Activated B cell treated with CpG ODN at 0.5 μM for 24 hours (primary cell): Measurements from ENCODE around the gene CNTNAP2. TPM values are rescaled to one million over a fixed set of nuclear protein-coding genes. Genes with fewer than 3 reads are reported as not detected.

Experiments
- ATAC-seq: fragments of 200-7000 bp; cut with Tn5 transposase; one replicate; pipeline ENCODE4 v1.10.0; 2021; ENCODE audit warnings: low read depth, mild to moderate bottlenecking, moderate library complexity
- CTCF ChIA-PET: fragments of 350-600 bp; sonication (Branson Sonifier 250); formaldehyde crosslinking; loops from one replicate; lab custom pipeline; 2021; ENCODE audit warnings: antibody characterized with exemption; lab: Charles Lee
- POLR2A ChIA-PET: fragments of 350-600 bp; sonication (Branson Sonifier 250); formaldehyde crosslinking; loops from one replicate; lab custom pipeline; 2021; ENCODE audit warnings: antibody characterized with exemption; lab: Charles Lee
- DNase-seq: peaks from one replicate; pipeline ENCODE4 v3.0.0; 2022
- H3K27ac Mint-ChIP-seq: one replicate; pipeline ENCODE4 v1.8.0; 2020; ENCODE audit warnings: mixed read lengths
- H3K27me3 Mint-ChIP-seq: one replicate; pipeline ENCODE4 v1.8.0; 2021; ENCODE audit warnings: mixed read lengths
- H3K36me3 Mint-ChIP-seq: one replicate; pipeline ENCODE4 v1.8.0; 2021; ENCODE audit warnings: low read depth, mixed read lengths
- H3K4me1 Mint-ChIP-seq: one replicate; pipeline ENCODE4 v1.8.0; 2021; ENCODE audit warnings: mixed read lengths
- H3K4me3 Mint-ChIP-seq: one replicate; pipeline ENCODE4 v1.8.0; 2020; ENCODE audit warnings: mild to moderate bottlenecking, mixed read lengths
- H3K9me3 Mint-ChIP-seq: one replicate; pipeline ENCODE4 v1.8.0; 2020; ENCODE audit warnings: mixed read lengths
- intact Hi-C: fragments of 100-400 bp; cut with micrococcal nuclease; formaldehyde crosslinking; loops from one replicate; pipeline ENCODE4 v1.15.1; 2024
- total RNA-seq: library from RNA; stranded (reverse); gene quantifications from 2 replicates; pipeline ENCODE4 v1.2.3, GENCODE V29; 2022
- TF ChIP-seq, protein P1 (sequence below): fragments of 200-600 bp; IDR thresholded peaks from one replicate; pipeline ENCODE4 v1.8.0; 2022; ENCODE audit warnings: antibody characterized with exemption, mild to moderate bottlenecking

Gene CNTNAP2
- total RNA-seq, 1 donor from 2014 or later = 0.84 TPM

DNA sequence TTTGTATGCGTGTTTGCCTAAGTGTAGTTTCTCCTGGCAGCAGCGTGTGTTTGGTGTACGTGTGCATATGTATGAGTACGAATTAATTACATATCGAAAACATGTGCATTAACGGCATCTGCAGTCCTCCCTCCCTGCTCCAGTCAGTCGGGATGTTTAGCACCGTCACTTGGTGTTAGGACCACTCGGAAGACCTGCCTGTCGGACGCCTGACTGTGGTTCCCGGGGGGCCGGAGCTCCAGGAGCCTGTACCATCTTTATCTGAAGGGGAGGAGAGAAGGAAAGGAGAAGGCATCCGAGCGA is 1.1 kb upstream of the CNTNAP2 start:
- CTCF ChIA-PET = no interaction called here
- Mint-ChIP-seq H3K4me3 (peak overlapping the region; percentile 55), H3K4me1 (peaks cover 11% of the 10 kb centered on the region), H3K27me3 (peaks cover 26% of the 10 kb centered on the region), H3K36me3 (no peaks in the 10 kb centered on the region), H3K27ac (no peak overlapping the region), H3K9me3 (no peaks in the 10 kb centered on the region)
- intact Hi-C loops = no loop called here
- no peak for DNase-seq
- TF ChIP-seq, protein P1, sequence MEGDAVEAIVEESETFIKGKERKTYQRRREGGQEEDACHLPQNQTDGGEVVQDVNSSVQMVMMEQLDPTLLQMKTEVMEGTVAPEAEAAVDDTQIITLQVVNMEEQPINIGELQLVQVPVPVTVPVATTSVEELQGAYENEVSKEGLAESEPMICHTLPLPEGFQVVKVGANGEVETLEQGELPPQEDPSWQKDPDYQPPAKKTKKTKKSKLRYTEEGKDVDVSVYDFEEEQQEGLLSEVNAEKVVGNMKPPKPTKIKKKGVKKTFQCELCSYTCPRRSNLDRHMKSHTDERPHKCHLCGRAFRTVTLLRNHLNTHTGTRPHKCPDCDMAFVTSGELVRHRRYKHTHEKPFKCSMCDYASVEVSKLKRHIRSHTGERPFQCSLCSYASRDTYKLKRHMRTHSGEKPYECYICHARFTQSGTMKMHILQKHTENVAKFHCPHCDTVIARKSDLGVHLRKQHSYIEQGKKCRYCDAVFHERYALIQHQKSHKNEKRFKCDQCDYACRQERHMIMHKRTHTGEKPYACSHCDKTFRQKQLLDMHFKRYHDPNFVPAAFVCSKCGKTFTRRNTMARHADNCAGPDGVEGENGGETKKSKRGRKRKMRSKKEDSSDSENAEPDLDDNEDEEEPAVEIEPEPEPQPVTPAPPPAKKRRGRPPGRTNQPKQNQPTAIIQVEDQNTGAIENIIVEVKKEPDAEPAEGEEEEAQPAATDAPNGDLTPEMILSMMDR = no peak
- no peak for ATAC-seq
- POLR2A ChIA-PET = no interaction called here

DNA sequence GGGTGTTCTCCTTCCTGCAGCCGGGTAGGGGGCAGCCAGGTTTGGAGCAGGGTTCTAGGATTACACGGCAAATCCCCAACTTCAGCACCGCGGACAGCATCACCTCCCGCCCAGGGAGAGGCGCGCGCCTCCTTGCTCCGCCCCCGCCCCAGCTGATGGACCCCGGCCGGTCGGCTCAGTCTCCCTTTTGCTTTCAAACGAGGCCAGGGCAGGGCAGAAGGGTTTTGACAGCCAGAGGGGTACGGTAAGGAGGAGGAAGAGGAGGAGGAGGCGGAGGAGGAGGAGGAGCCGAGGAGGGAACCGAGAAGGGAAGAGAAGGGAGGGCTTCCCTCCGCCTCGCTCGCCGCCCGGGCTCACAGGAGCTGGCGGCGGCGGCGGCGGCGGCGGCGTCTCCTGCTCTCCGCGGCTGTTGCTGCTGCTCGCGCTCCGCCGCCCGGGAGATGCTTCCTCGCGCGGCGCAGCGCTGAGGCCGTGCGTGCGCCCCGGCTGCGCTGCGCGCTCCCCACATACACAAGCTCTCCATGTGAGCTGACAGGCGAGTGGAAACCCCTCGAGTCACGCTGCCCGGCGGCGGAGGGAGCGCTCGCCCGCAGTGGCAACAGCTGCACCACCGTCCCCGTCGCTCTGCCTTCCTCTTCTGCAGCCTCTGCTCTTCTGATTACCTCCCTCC is 615 bp upstream of the CNTNAP2 start:
- TF ChIP-seq, protein P1 = no peak
- Mint-ChIP-seq H3K27ac (no peak overlapping the region), H3K9me3 (no peaks in the 10 kb centered on the region), H3K4me3 (peak overlapping the region; percentile 55), H3K4me1 (peaks cover 11% of the 10 kb centered on the region), H3K27me3 (peaks cover 26% of the 10 kb centered on the region), H3K36me3 (no peaks in the 10 kb centered on the region)
- DNase-seq (no peak), ATAC-seq (no peak)
- POLR2A ChIA-PET = no interaction called here
- intact Hi-C loops = no loop called here
- CTCF ChIA-PET = no interaction called here

DNA sequence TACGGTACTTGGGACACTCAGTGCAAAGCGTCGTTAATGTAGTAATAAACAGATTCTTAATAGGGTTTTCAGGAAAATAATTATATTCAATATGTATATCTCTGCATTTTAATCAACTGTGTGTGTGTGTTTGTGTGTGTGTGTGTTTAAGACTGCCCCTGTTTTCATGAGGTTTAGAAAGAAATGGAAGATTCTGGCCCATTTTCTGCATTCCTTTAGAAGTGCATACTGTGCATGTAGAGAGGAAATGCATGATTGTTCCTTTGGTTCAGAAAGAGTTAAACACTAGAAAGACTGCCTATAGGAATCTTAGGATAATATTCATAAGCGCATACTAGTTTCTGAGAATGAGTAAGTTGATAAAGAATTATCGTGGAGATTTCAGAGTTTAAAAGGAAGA is 975 bp downstream of the CNTNAP2 start:
- intact Hi-C loops = no loop called here
- Mint-ChIP-seq H3K9me3 (no peaks in the 10 kb centered on the region), H3K4me3 (no peak overlapping the region), H3K36me3 (no peaks in the 10 kb centered on the region), H3K4me1 (peaks cover 11% of the 10 kb centered on the region), H3K27me3 (peaks cover 26% of the 10 kb centered on the region), H3K27ac (no peak overlapping the region)
- CTCF ChIA-PET = no interaction called here
- POLR2A ChIA-PET = no interaction called here
- DNase-seq = no peak
- ATAC-seq = no peak
- TF ChIP-seq, protein P1 = no peak

DNA sequence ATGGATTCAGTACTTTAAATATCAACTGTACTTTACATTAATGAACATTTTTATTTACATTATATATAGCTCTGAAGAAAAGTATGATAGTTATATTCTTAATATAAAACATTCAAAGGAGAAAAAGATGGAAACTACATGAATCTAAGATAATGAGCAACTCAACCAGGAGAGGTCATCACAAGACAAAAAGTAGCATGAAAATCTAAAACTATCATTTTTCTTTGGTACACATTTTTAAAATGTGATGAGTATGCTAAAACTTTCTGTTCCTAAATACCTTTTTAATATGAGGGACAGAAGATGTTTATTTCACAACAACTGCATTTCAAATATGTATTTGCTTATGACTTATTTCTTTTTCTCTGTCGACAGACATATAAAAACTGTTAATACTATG is 2.4 kb downstream of the CNTNAP2 start:
- DNase-seq (no peak), ATAC-seq (no peak)
- Mint-ChIP-seq H3K4me3 (no peak overlapping the region), H3K4me1 (peaks cover 11% of the 10 kb centered on the region), H3K9me3 (no peaks in the 10 kb centered on the region), H3K36me3 (no peaks in the 10 kb centered on the region), H3K27ac (no peak overlapping the region), H3K27me3 (peaks cover 26% of the 10 kb centered on the region)
- TF ChIP-seq, protein P1 = no peak
- ChIA-PET CTCF (no interaction called here), POLR2A (no interaction called here)
- intact Hi-C loops = no loop called here

DNA sequence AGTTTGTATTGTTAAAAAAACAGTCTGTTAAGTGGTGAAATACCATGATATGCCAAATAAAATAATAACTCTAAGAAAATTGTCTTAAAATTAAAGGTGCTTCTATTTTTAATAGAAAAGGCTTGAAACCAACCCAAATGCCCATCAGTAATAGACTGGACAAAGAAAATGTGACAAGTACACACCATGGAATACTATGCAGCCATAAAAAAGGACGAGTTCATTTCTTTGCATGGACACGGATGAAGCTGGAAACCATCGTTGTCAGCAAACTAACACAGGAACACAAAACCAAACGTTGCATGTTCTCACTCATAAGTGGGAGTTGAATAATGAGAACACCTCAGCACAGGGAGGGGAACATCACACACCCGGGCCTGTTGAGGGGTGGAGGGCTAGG is 7.1 kb downstream of the CNTNAP2 start:
- TF ChIP-seq, protein P1 = no peak
- Mint-ChIP-seq H3K4me1 (no peaks in the 10 kb centered on the region), H3K27ac (no peak overlapping the region), H3K9me3 (no peaks in the 10 kb centered on the region), H3K36me3 (no peaks in the 10 kb centered on the region), H3K4me3 (no peak overlapping the region), H3K27me3 (no peaks in the 10 kb centered on the region)
- DNase-seq = no peak
- intact Hi-C loops = no loop called here
- POLR2A ChIA-PET = no interaction called here
- ATAC-seq = no peak
- CTCF ChIA-PET = no interaction called here
